ENCODE results near the gene UROD.

Gene UROD

DNA sequence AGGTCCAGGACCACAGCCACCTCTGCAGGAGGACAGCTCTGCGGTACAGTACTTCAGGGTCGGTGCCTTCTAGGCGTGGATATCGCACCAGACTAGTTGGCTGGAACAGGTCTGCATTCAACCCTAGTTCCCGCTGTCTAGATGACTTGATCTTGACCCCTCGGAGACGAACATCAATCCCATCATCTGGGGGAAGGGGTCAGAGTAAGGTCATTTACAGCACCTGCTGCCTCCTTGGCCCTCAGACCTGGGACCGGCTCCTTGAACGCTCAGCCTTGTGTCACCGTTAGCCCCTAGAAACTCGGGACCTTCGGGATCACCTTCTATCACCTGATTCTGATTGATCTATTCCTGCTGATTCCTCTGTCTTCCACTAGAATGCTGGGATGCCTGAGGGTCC is 3.5 kb upstream of the UROD start:
- DNase-seq (ENCODE audit: low read depth in 2 of 2) = no peak

DNA sequence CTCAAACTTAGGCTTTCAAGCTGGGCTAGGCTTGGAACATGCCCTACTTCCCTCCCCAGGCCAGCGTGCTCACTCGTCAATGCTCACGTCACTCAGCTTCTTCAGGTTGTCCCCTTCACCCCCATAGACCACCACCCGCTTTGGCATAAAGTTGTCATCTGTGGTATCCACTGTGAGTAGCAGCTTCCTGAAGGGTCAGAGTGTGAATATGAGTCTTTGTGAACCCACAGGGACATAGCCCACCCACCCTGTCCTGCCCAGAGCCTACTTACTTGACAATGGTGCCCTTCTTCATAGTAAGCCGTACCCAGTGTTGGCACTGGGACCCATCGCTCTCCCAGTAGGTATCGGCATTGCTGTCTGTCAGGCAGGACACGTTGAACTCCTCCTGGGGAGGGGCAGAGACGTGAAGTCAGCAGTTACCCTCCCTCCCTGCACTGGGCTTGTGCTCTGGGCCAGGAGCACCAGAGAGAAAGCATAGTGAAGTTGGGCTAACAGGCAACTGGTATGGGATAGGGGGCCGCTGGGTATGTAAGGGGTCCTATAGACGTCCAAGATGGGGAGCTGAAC is 2.7 kb upstream of the UROD start:
- DNase-seq (ENCODE audit: low read depth in 2 of 2) = no peak

DNA sequence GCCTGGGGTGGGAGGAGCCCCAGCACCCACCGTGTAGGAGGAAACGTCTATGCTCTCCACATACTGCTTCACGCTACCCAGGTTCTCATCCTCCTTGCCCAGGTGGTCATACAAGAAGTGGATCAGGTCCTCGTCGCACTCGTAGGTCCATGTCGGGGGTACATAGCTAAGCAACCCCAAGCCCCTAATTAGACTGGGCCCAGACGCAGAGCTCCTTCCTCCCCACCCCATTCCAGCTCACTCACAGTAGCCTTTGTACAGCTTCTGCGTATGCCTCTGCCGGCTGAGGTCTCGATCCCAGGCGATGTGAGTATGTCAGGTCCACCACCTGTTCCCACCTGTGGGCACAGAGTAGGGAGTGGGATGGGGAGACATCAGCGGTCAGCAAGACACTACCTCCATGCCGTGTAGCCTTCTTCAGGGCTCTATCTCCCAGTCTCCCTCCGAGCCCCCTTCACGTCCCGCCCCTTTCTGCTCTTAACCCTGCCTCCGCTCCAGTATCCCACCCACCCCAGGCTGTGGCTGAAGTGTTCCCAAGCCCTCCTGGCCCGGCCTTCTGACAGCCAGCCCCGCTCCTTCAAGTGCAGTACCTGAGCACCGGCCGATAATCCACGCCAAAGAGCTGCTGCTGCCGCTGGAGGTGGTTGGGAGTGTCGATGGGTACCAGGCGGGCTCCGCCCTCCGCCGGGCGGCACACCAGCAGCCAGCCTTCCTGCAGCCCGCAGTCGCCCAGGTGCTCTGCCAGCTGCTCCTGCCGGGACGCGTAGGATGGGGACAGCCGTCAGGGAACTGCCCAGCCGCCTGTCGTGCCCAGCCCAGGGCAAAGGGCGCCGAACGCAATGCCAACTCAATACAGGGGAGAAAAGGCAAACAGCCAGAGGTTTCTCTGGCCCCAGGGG is 1.8 kb upstream of the UROD start:
- DNase-seq (ENCODE audit: low read depth in 2 of 2) = peak in 1 of 2 donors; percentile 19

DNA sequence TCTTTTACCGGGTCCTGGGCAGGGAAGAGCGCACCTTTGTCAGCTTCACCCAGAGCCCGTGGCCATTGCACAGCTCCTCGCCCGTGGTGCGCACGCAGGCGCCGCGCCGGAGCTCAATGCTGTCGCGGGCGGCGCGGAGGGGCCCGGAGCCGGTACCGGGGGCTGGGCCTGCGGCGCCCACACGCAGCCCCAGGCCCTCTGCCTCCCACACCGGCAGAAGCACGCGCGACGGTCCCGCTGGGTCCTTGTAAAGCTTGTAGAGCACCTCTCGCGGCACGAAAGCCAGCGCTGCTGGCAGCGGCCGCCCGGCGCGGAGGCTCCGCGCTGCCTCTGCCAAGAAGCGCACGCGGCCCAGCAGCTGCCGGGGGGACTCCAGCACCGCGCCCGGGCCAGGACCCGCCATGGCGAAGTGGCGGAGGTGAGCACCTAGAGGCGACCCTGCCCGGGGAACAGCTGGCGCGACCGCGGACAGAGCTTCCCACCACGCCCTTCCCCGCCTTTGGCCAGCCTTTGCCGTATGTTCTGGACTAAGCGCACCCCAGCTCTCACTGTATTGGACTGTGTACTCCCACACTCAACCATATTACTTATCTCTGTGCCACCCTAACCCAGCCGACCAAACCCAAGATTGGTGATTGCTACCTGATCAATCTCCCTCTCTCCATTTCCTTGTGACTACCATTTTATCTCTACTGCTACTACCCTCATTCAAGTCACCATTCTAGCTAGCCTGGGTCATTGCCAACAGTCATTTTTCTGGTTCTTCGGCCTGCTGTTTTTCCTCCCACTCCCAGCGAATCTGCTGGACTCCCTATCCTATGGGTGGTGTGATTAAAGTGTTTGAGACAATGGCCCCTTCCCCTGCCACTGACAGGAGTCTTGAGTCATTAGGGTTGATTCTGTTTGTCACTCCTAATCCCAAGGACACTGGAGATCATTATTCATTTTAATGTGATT is 921 bp upstream of the UROD start, which contains the start of gene HECTD3:
Gene HECTD3, minus strand, starts transcription at position 470 of the 957 bp plus-strand sequence. Its CDS starts 67 bp downstream, at position 403.
- DNase-seq (ENCODE audit: low read depth in 2 of 2) = peak; percentile 46 to 61

DNA sequence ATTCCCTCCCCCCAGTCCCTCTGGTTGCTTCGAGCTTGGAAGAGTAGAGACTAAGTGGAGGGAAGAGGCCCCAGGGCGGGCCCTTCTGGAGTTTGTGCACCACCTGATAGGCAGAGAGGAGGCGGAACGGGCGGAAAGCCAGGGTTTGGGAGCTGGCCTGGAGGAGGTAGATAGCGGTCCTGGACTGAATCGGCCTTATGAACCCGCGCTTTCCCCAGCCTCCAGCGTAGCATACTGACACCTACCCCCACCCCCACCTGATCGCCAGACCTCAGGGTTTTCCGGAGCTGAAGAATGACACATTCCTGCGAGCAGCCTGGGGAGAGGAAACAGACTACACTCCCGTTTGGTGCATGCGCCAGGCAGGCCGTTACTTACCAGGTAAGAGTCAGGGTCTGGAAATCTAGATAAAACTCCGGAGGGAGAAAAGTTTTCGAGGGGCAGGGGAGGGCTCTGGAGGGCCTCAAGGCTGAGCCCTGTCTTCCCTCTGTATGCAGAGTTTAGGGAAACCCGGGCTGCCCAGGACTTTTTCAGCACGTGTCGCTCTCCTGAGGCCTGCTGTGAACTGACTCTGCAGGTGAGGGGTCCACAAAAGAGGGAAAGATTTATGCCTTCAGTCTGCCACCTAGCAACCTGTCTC is 705 bp downstream of the UROD start:
- no peak for DNase-seq (ENCODE audit: low read depth in 2 of 2)

DNA sequence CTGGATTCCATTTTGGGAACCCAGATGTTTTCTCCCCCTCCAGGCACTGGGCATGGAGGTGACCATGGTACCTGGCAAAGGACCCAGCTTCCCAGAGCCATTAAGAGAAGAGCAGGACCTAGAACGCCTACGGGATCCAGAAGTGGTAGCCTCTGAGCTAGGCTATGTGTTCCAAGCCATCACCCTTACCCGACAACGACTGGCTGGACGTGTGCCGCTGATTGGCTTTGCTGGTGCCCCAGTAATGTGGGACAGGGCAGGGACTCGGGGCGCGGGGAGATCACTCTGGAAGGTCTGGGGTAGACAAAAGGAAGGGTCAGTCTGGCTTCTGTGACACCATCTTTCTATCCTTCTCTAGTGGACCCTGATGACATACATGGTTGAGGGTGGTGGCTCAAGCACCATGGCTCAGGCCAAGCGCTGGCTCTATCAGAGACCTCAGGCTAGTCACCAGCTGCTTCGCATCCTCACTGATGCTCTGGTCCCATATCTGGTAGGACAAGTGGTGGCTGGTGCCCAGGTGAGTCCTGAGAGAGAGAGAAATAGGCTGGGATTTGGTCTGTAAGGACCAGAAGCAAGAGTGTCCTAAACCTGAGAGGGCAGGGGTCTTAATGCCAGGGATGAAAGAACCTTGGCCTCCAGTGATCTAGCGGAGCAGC is 1.6 kb downstream of the UROD start:
- DNase-seq (ENCODE audit: low read depth in 2 of 2) = no peak

DNA sequence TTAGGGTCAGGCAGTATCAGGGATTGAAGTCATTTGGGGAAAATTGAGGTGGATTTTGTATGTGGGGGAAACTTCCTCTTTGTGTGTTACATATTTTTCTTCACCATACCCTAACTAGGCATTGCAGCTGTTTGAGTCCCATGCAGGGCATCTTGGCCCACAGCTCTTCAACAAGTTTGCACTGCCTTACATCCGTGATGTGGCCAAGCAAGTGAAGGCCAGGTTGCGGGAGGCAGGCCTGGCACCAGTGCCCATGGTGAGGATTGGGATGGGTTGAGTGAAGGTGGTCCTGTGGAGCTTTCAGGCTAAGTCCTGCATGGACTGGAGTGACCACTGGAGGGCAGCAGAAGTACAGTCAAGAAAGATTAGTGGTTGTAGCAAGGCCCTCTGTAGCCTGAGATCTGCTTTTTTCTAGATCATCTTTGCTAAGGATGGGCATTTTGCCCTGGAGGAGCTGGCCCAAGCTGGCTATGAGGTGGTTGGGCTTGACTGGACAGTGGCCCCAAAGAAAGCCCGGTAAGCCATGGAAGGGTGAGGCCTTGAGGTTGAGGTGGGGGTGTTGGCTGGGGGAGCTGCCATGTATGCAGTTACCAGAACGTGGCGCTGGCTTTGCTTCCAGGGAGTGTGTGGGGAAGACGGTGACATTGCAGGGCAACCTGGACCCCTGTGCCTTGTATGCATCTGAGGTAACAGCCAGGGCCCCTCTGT is 2.4 kb downstream of the UROD start:
- DNase-seq (ENCODE audit: low read depth in 2 of 2) = peak; percentile 68

DNA sequence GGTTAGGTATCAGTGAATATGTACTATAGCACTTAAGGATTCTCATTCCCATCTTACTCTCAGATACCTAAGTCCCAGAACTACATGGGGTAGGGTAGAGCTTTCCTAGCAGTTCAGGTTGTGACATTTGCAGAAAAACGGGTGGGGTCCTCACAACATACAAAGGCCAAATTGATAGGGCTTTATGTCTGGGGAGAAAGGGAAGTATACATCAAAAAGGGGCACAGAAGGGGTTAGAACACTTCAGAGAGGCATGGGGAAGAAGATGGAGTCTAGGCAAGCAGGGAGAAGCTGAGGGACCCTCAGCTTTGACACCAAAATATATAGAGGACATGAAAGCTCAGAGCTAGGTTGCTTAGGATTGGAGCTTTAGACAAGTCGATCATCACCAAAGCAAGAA is 3.6 kb downstream of the UROD start:
- DNase-seq (ENCODE audit: low read depth in 2 of 2) = no peak

DNA sequence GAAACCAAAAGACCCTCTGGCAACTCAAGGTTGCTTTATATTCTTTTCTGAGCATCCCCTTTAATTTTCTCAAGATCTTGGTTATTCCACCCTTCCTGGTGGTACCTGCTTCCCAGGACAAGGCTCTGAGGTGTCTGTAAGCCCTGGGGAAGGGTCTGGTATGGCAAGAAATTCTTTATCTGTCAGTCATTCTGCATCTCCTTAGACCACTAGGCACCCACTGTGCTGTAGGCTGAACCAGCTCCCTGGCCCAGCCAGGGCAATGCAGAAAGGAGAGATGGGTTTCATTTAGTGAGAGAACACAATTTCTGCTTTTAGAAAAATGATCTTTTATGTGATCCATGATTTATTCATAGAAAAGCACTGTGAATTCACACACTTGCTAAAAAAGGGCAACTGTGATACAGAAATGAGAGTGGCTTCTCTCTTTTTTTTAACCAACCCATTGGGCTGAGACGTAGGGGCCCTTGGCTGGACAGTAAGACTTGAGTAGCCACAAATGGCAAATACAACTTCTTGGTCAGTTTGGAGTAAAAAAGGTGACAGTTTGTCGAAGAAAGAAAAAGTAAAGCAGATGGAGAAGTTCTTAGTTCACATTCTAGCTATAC is 4.1 kb downstream of the UROD start:
- DNase-seq (ENCODE audit: low read depth in 2 of 2) = no peak

DNA sequence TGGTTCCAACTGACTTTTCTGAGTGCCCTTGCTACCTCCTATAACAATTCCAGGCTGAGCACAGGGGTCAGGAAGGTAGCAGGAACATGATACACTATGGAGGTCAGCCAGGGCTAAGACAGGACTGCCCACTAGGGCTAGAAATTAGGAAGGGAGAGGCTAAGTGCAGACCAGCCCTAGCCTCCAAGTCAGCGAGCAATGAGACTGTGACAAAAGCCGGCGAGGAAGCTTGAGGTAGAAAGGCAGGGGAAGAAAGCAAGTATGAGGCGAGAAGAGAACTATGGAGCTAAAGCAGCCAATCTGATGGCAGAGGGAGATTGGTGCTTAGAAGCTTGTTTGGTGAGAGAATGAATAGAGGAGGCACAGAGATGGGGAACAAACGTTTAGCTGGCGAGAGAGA is 4.7 kb downstream of the UROD start:
- DNase-seq (ENCODE audit: low read depth in 2 of 2) = no peak

DNA sequence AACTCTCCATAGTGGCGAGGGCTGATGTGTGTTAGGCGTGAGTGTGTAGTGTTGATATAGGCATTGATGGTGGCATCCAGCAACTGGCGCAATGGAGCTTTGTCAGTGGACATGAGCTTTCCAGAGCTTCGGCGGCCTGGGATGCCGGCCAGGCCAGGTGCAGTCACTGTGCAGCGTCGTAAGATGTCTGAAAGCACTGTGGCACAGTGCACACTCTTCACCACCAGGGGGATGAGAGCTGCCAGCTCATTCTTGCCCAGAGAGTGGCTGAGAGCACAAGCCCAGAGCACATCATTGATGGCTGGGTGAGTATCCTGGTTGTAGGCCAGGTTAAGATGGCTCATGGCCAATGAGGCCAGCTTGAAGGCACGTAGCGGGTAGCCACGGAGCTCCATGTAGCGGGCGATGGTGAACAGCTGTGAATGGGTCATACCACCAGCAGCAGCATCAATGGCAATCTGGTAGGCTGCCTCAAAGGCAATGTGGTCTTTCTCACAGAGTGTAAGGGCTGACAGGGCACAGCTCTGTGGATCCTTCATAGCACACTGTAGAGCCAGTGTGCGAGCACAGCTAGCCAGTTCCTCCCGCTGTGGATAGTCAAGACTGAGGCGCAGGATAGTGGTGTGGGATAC is 6.7 kb downstream of the UROD start:
- DNase-seq (ENCODE audit: low read depth in 2 of 2) = peak; percentile 46 to 49

DNA sequence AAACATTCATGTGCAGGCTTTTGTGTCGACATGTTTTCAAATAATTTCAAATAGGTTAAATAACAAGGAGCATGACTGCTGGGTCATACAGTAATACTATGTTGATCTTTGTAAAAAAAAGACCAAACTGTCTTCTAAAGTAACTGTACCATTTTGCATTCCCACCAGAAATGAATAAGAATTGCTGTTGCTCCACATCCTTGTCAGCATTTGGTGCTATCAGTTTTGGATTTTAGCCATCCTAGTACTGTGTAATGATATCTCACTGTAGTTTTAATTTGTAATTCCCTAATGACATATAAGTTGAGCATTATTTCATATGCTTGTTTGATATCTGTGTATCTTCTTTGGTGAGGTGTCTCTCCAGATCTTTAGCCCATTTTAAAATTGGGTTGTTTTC is 11.6 kb downstream of the UROD start:
- no peak for DNase-seq (ENCODE audit: low read depth in 2 of 2)

DNA sequence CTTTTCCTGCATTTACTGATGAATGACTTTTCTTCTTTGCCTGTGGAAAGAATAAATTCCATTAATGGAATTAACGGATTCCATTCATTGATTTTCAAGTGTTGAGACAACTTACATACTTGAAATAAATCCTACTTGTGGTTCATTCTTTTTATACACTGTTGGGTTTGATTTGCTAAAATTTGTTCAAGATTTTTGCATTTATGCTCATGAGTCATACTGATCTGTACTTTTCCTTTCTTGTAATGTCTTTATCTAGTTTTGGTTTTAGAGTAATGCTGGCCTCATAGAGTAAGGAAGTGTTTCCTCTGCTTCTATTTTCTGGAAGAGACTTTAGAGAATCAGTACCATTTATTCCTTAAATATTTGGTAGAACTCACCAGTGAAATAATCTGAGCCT is 14.4 kb downstream of the UROD start:
- no peak for DNase-seq (ENCODE audit: low read depth in 2 of 2)

DNA sequence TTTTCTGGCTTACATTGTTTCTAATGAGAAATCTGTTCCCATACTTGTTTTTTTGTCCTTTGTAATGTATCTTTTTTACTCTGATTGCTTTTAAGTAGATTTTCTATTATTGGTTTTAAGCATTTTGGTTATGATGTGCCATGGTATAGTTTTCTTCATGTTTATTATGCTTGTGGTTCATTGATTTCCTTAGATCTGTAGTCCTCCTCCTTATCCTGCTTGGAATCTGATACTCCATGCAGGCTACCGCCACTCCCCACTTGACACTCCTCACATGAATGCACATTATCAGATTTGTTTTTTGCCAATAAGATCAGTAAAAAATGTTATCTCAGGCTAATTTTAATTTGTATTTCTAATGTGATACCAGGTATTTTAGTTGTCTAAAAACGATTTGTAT is 20.8 kb downstream of the UROD start:
- no peak for DNase-seq (ENCODE audit: low read depth in 2 of 2)

DNA sequence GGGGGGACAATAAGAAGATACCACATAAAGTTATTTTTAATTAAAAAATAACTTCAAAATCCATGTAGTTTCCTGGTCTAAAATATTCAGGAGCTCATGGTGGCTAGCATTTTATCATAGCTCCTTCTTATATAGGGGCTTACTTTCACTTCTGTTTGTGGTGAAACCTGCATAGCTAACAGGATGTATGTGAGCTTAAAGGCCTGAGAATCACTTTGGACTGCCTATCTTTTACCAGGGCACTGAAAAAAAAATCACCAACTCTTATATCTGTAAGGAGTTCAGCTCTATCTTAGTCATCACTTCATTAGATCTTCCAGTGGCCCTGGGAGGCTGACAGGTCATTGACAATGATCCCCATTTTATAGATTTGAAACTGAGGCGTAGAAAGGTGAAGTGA is 21.3 kb downstream of the UROD start:
- DNase-seq (ENCODE audit: low read depth in 2 of 2) = no peak

DNA sequence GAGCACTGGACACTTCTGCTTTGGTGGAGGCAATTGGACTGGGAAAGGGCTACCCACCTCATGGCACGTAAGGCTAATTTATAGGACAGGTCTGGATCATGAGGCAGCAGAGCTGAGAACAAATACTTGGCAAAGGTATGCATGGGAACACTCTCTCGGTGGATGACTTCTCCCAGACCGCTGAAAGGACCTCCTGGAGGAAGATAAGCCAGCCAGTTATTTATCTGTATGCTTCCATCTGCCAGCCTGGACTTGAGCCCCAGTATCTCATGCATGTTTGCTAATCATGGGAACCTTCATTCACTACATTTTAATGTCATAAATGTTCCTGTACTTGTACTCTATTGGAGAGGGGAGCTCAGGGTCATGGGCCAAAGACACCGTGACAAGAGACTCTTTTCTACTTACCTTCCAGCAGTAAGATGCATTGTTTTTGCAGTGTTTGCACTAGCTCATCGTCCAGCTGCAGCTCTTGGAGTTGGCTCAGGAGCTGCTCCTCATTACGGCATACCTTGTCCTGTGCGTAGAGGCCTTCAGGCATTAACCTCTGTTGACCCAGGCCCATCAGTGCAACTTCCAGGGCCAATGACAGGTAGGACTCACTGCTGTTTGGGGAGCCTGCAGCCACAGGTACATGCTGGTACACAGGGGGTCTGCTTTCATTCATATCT is 23.7 kb downstream of the UROD start:
- DNase-seq (ENCODE audit: low read depth in 2 of 2) = no peak

DNA sequence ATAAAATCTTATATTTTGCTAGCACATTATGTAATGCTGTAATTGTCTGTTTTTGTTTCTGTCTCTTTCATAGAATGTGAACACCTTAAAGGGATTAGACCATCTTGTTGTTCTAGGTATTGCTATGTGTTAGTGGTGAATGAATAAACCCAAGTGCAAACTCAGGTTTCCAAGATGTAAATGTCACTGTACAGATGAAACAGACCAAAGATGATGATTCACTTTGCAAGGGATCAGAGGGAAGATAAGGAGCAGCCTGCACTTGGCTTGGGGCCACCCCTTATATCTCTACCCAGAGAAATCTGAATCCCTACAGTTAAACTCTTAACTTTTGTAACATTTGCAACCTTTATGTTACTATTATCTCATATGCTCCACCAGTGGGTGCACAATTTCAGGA is 25.4 kb downstream of the UROD start:
- no peak for DNase-seq (ENCODE audit: low read depth in 2 of 2)

DNA sequence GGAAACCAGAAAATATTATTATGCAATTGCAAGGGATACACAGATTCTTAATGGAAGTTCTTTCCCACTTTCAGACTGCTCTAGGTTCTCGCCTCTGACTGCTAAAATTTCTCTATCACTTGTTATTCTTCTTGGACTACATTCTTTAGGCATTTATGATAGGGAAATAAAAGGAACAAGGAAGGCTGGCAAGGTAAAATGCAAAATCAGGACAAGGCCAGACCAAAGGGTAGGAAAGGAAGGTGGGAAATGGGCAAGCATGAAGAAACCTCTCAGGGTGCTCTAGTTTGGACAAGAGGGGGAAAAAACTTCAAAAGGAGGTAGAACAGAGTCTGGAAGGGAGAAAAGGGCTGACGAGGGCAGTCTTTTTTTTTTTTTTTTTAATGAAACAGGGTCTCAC is 26.2 kb downstream of the UROD start:
- DNase-seq (ENCODE audit: low read depth in 2 of 2) = no peak

Measured in stimulated activated CD4-positive, alpha-beta T cell treated with anti-CD3 and anti-CD28 coated beads, Interleukin-15, amount 100 ng/mL, for 48 hours (primary cell).